Activated B cell treated with CpG ODN at 0.5 μM for 24 hours (primary cell): ENCODE results near the gene CCNT2. TPM values are rescaled to one million over a fixed set of nuclear protein-coding genes. Genes with fewer than 3 reads are reported as not detected.

Experiments used
- ATAC-seq: fragments of 200-7000 bp; cut with Tn5 transposase; one replicate; pipeline ENCODE4 v1.10.0; 2021; ENCODE audit warnings: low read depth, mild to moderate bottlenecking, moderate library complexity
- CTCF ChIA-PET: fragments of 350-600 bp; sonication (Branson Sonifier 250); formaldehyde crosslinking; loops from one replicate; lab custom pipeline; 2021; ENCODE audit warnings: antibody characterized with exemption; lab: Charles Lee
- POLR2A ChIA-PET: fragments of 350-600 bp; sonication (Branson Sonifier 250); formaldehyde crosslinking; loops from one replicate; lab custom pipeline; 2021; ENCODE audit warnings: antibody characterized with exemption; lab: Charles Lee
- DNase-seq: peaks from one replicate; pipeline ENCODE4 v3.0.0; 2022
- H3K27ac Mint-ChIP-seq: one replicate; pipeline ENCODE4 v1.8.0; 2020; ENCODE audit warnings: mixed read lengths
- H3K27me3 Mint-ChIP-seq: one replicate; pipeline ENCODE4 v1.8.0; 2021; ENCODE audit warnings: mixed read lengths
- H3K36me3 Mint-ChIP-seq: one replicate; pipeline ENCODE4 v1.8.0; 2021; ENCODE audit warnings: low read depth, mixed read lengths
- H3K4me1 Mint-ChIP-seq: one replicate; pipeline ENCODE4 v1.8.0; 2021; ENCODE audit warnings: mixed read lengths
- H3K4me3 Mint-ChIP-seq: one replicate; pipeline ENCODE4 v1.8.0; 2020; ENCODE audit warnings: mild to moderate bottlenecking, mixed read lengths
- H3K9me3 Mint-ChIP-seq: one replicate; pipeline ENCODE4 v1.8.0; 2020; ENCODE audit warnings: mixed read lengths
- CTCF ChIP-seq: fragments of 200-600 bp; IDR thresholded peaks from one replicate; pipeline ENCODE4 v1.8.0; 2022; ENCODE audit warnings: antibody characterized with exemption, mild to moderate bottlenecking
- intact Hi-C: fragments of 100-400 bp; cut with micrococcal nuclease; formaldehyde crosslinking; loops from one replicate; pipeline ENCODE4 v1.15.1; 2024
- total RNA-seq: library from RNA; stranded (reverse); gene quantifications from 2 replicates; pipeline ENCODE4 v1.2.3, GENCODE V29; 2022

Gene CCNT2
- total RNA-seq, 1 donor from 2014 or later, result 73.4 TPM

GRCh38 chr2:134883552-134884293 is 34.9 kb upstream of the CCNT2 start:
- H3K27me3 Mint-ChIP-seq, result no peaks in the 10 kb centered on the region
- CTCF ChIA-PET, result no interaction called here
- peaks cover 6% of the 10 kb centered on the region for H3K9me3 Mint-ChIP-seq
- H3K36me3 Mint-ChIP-seq, result no peaks in the 10 kb centered on the region
- ATAC-seq (no peak), DNase-seq (no peak)
- TF ChIP-seq CTCF, result no peak
- POLR2A ChIA-PET, result no interaction called here
- no peak overlapping the region for H3K4me3 Mint-ChIP-seq
- H3K27ac Mint-ChIP-seq, result no peak overlapping the region
- no peaks in the 10 kb centered on the region for H3K4me1 Mint-ChIP-seq
- intact Hi-C loops, result no loop called here

- Mint-ChIP-seq H3K4me1 (no peaks in the 10 kb centered on the region), H3K27me3 (no peaks in the 10 kb centered on the region), H3K4me3 (no peak overlapping the region), H3K9me3 (peaks cover 1% of the 10 kb centered on the region), H3K27ac (no peak overlapping the region), H3K36me3 (no peaks in the 10 kb centered on the region)
- POLR2A ChIA-PET, result no interaction called here
- no peak for DNase-seq
- no peak for ATAC-seq
- intact Hi-C loops, result no loop called here
- CTCF ChIA-PET, result interaction anchor here (1.0 kb wide), 1 partner anchor 89 kb away, joined by 3 read pairs; no protein-coding TSS in a partner anchor
- TF ChIP-seq CTCF, result no peak
Observed at GRCh38 chr2:134884435-134884834, 34.2 kb upstream of the CCNT2 start.

GRCh38 chr2:134892282-134893035 is 26.2 kb upstream of the CCNT2 start:
- H3K27me3 Mint-ChIP-seq, result no peaks in the 10 kb centered on the region
- no peak overlapping the region for H3K27ac Mint-ChIP-seq
- H3K36me3 Mint-ChIP-seq, result no peaks in the 10 kb centered on the region
- H3K9me3 Mint-ChIP-seq, result no peaks in the 10 kb centered on the region
- CTCF ChIA-PET, result interaction anchor here (1.6 to 2.4 kb wide), 3 partner anchors 432 to 441 kb away, joined by 6 to 12 read pairs (median 8); no protein-coding TSS in a partner anchor
- POLR2A ChIA-PET, result interaction anchor here (0.6 kb wide), 1 partner anchor 12 kb away, joined by 4 read pairs; no protein-coding TSS in a partner anchor
- TF ChIP-seq CTCF, result no peak
- no peak for ATAC-seq
- no peaks in the 10 kb centered on the region for H3K4me1 Mint-ChIP-seq
- no peak overlapping the region for H3K4me3 Mint-ChIP-seq
- intact Hi-C loops, result no loop called here
- DNase-seq, result no peak

- no peaks in the 10 kb centered on the region for H3K9me3 Mint-ChIP-seq
- intact Hi-C loops, result loop anchor here (1.0 to 5.0 kb wide), 8 partner anchors 116 to 780 kb away; partner anchors contain the start of gene TMEM163
- H3K36me3 Mint-ChIP-seq, result peaks cover 2% of the 10 kb centered on the region
- CTCF ChIA-PET, result interaction anchor here (0.8 to 1.4 kb wide), 9 partner anchors 28 to 1011 kb away, joined by 3 to 26 read pairs (median 4); no protein-coding TSS in a partner anchor
- H3K4me1 Mint-ChIP-seq, result no peaks in the 10 kb centered on the region
- no peak overlapping the region for H3K27ac Mint-ChIP-seq
- H3K27me3 Mint-ChIP-seq, result no peaks in the 10 kb centered on the region
- DNase-seq, result no peak
- no peak for TF ChIP-seq CTCF
- ATAC-seq, result no peak
- no peak overlapping the region for H3K4me3 Mint-ChIP-seq
- POLR2A ChIA-PET, result no interaction called here
Observed at GRCh38 chr2:134897932-134898331, 20.7 kb upstream of the CCNT2 start.

- CTCF ChIA-PET, result no interaction called here
- ATAC-seq, result no peak
- Mint-ChIP-seq H3K4me1 (no peaks in the 10 kb centered on the region), H3K27ac (no peak overlapping the region), H3K36me3 (peaks cover 2% of the 10 kb centered on the region), H3K4me3 (no peak overlapping the region), H3K9me3 (no peaks in the 10 kb centered on the region), H3K27me3 (no peaks in the 10 kb centered on the region)
- DNase-seq, result no peak
- intact Hi-C loops, result loop anchor here (2.0 to 5.0 kb wide), 2 partner anchors 182 to 242 kb away; partner anchors contain the start of gene TMEM163
- TF ChIP-seq CTCF, result no peak
- POLR2A ChIA-PET, result no interaction called here
Observed at GRCh38 chr2:134899204-134899603, 19.4 kb upstream of the CCNT2 start.
